ENCODE results near the gene BCAM.

BCAM gene

GRCh38 chr19:44816301-44816700, 7.4 kb downstream of the BCAM start:
- H3K4me3 Mint-ChIP-seq: peak overlapping the region in 1 of 3 experiments; percentile 68
- no peaks in the 10 kb centered on the region for H3K9me3 Mint-ChIP-seq
- peaks cover 43% of the 10 kb centered on the region for H3K4me1 Mint-ChIP-seq
- H3K27ac Mint-ChIP-seq: peak overlapping the region; percentile 29 to 66 (median 53)
- H3K27me3 Mint-ChIP-seq (ENCODE audit: low read depth): peaks cover 3% of the 10 kb centered on the region
- H3K36me3 Mint-ChIP-seq (ENCODE audit: low read depth): peaks cover 27% of the 10 kb centered on the region
- no peak for TF ChIP-seq CTCF (IDR thresholded peaks at IDR 0.05; ENCODE audit: unreplicated experiment in 3 of 3)

DNA sequence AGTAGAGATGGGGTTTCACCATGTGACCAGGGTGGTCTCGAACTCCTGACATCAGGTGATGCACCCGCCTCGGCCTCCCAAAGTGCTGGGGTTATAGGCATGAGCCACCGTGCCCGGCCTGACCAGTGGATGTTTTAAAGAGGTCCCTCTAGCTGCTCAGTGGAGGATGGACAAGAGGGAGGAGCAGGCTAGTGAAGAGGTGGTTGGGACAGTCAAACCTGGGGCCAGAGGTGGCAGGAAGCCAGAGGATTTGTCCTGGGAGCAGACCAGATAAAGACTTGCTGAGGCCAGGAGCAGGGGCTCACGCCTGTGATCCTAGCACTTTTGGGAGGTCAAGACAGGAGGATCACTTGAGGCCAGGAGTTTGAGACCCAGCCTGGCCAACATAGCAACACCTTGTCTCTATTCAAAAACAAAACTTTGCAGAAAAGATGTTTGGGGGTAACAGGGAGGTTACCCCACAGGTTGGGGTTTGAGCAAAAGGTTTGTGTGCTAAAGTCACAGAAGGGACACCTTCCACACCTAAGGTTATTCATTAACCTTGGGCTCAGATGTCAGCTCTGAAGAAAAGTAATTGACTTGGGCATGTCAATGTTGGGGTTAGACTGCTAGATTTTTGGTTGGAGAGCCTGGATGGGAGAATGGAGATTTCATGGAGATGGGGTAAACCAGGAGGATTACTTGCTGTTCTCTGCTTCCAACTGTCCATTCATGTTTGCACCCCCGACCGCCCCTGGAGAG, 9.0 kb downstream of the BCAM start:
- peaks cover 47% of the 10 kb centered on the region for H3K4me1 Mint-ChIP-seq
- no peak overlapping the region for H3K4me3 Mint-ChIP-seq

DNA sequence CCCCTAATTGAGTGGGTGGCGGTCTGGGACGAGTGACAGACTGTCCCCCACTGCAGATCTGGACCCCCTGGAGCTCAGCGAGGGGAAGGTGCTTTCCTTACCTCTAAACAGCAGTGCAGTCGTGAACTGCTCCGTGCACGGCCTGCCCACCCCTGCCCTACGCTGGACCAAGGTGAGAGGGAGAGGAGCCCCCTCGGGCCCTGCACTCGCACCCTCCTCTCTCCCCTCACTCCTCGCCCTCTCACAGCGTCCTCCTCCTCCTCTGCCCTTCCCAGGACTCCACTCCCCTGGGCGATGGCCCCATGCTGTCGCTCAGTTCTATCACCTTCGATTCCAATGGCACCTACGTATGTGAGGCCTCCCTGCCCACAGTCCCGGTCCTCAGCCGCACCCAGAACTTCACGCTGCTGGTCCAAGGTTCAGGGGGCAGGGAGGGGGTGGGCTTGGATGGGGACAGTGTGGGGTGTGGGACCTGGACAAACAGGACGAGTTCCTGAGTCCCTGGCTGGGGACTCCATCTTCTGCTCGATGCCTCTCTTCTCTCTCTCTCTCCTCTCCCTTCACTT, 9.6 kb downstream of the BCAM start:
- H3K4me1 Mint-ChIP-seq: peaks cover 52% of the 10 kb centered on the region

More for the DNA sequence above, 9.0 kb downstream of the BCAM start:
- Mint-ChIP-seq H3K36me3 (ENCODE audit: low read depth) (peaks cover 23% of the 10 kb centered on the region), H3K27me3 (ENCODE audit: low read depth) (peaks cover 10% of the 10 kb centered on the region), H3K27ac (no peak overlapping the region), H3K9me3 (no peaks in the 10 kb centered on the region)
- no peak for TF ChIP-seq CTCF (IDR thresholded peaks at IDR 0.05; ENCODE audit: unreplicated experiment in 3 of 3)

GRCh38 chr19:44819246-44819832, 10.4 kb downstream of the BCAM start:
- Mint-ChIP-seq H3K4me1 (peaks cover 45% of the 10 kb centered on the region), H3K36me3 (ENCODE audit: low read depth) (peaks cover 15% of the 10 kb centered on the region), H3K4me3 (no peak overlapping the region), H3K9me3 (no peaks in the 10 kb centered on the region), H3K27me3 (ENCODE audit: low read depth) (peaks cover 10% of the 10 kb centered on the region), H3K27ac (no peak overlapping the region)
- no peak for TF ChIP-seq CTCF (IDR thresholded peaks at IDR 0.05; ENCODE audit: unreplicated experiment in 3 of 3)

More for the DNA sequence above, 9.6 kb downstream of the BCAM start:
- Mint-ChIP-seq H3K9me3 (no peaks in the 10 kb centered on the region), H3K36me3 (ENCODE audit: low read depth) (peaks cover 22% of the 10 kb centered on the region), H3K27me3 (ENCODE audit: low read depth) (peaks cover 10% of the 10 kb centered on the region), H3K4me3 (no peak overlapping the region), H3K27ac (no peak overlapping the region)
- no peak for TF ChIP-seq CTCF (IDR thresholded peaks at IDR 0.05; ENCODE audit: unreplicated experiment in 3 of 3)

DNA sequence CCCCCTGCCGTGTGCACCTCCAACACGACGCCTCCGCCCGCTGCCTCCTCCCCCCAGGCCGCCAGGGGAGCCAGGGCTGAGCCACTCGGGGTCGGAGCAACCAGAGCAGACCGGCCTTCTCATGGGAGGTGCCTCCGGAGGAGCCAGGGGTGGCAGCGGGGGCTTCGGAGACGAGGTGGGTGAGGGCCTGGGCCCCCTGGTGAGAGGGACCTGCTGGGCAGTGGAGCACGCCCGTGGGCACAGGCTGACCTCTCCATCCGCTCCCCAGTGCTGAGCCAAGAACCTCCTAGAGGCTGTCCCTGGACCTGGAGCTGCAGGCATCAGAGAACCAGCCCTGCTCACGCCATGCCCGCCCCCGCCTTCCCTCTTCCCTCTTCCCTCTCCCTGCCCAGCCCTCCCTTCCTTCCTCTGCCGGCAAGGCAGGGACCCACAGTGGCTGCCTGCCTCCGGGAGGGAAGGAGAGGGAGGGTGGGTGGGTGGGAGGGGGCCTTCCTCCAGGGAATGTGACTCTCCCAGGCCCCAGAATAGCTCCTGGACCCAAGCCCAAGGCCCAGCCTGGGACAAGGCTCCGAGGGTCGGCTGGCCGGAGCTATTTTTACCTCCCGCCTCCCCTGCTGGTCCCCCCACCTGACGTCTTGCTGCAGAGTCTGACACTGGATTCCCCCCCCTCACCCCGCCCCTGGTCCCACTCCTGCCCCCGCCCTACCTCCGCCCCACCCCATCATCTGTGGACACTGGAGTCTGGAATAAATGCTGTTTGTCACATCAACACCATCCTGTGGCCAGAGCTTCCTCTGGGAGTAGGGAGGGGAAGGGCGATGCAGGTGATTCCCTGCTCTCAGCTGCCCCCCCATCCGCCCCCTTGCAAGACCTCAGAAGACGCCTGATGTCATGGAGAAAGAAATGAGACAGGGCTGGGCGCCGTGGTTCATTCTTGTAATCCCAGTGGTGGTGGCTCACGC, 12.0 kb downstream of the BCAM start:
- Mint-ChIP-seq H3K36me3 (ENCODE audit: low read depth) (peaks cover 4% of the 10 kb centered on the region), H3K4me1 (peaks cover 34% of the 10 kb centered on the region), H3K9me3 (no peaks in the 10 kb centered on the region), H3K4me3 (no peak overlapping the region), H3K27ac (no peak overlapping the region), H3K27me3 (ENCODE audit: low read depth) (peaks cover 19% of the 10 kb centered on the region)
- TF ChIP-seq CTCF (IDR thresholded peaks at IDR 0.05; ENCODE audit: unreplicated experiment in 3 of 3): no peak

Data from nephron (organoid).